CD4-positive, alpha-beta T cell treated with Interleukin-12 subunit alpha and Interleukin-12 subunit beta, for 1 hour (primary cell): ENCODE measurements around the gene KPNA4.
A peak's percentile ranks its signal among the peaks of the same experiment; 100 is the strongest.
"Not testable (repeated sequence)": the region's sequence is repeated elsewhere in the genome, so short reads cannot be mapped to it uniquely, and the experiment has no call there.

ENCODE experiments used
- DNase-seq: peaks from one replicate; pipeline ENCODE4 v3.0.0-alpha.2; 2020

The KPNA4 gene

DNA sequence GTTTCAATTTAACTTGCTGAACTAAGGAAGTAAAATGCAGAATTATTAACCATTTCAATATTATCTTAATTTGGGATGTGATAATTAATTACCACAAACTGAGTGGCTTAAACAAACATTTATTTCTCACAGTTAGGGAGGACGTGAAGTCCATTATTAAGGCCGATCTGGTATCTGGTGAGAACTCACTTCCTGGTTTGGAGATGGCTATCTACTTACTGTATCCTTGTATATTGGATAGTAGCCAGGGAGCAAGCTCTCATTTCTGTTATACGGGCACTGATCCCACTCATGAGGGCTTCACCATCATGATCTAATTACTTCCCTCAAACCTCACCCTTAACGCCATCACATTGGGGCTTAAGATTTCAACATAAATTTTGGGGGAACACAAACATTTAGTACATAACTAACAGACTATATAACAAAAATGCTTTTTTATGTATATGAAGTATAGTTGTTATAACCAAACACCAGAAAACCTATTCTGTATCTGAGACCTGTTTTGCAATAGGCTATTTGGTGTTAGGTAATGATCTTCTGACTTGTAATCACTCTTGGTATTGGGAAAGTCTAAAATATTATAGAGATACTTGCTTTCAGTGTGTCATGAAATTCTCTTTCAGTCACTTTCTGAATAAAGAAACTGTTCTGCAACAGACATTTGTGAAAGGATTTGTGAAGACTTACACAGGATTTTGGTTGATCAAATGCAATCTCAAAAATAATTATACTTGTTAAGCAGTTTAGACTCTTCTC, 4.7 kb upstream of the KPNA4 start:
- DNase-seq, result no peak

DNA sequence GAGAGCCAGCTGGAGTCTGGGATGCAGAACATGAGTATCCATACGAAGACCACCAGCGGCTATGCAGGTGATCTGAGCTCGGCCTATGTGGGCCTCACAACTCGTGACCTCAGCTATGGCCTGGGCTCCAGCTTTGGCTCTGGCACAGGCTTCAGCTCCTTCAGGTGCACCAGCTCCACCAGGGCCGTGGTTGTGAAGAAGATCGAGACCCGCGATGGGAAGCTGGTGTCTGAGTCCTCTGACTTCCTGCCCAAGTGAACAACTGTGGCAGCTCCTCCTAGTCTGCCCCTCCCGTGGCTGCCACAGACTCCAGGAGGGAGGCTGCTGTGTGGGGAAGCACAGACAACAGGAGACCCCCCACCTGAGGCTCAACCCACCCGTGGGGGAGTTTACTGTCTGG, 3.6 kb upstream of the KPNA4 start:
- no peak for DNase-seq

DNA sequence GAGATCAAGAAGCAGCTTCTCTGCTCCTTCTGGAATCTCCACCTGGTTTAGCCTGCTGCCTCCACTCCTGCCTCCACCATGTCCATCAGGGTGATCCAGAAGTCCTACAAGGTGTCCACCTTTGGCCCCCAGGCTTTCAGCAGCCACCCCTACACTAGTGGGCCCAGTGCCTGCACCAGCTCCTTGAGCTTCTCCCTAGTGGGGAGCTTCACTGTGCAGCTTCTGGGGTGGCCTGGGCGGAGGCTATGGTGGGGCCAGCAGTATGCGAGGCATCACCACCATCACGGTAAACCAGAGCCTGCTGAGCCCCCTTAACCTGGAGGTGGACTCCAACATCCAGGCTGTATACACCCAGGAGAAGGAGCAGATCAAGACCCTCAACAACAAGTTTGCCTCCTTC, 2.4 kb upstream of the KPNA4 start:
- DNase-seq, result no peak

DNA sequence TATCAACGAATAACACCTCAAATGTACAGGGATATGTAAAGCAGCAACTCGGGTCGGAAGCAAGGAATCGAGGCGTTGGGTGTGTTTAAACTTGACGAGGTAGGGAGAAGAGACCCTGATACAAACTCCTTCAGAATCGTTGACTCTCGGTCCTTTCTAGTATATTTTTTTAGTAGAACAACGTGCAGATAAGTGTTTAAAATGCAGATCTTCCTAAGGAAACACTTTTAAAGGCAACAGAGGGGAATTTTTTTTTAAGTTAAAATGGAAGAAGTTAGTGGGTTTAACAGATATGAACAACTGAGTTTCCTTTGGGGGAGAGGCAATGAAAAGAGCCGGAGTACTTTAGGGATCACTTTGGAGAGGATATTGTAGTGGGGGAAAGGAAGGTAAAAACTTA, 1.1 kb upstream of the KPNA4 start:
- DNase-seq, result no peak

DNA sequence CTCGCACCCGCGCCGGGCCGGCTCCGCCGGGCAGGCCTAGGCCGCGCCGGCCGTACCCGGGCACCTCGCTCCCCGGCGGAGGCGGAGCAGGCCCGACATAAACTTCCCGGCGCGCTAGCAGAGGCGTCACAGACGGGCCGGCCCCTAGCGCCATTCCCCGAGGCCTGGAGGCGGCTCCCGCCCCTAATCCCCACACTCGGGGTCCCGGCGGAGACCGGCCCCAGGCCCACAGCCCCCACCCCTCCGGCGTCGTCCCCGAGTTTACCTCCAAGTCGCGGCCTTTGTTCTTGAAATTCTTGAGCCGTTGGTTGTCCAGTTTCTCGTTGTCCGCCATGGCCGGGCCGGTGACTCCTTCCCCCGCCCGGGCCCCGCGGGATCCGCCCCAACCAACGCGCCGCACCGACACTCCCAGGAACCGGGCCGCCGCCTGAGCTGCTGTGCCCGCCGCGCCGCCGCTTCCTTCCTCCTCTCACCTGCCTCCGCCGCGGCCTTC, 376 bp downstream of the KPNA4 start:
- peak; percentile 68 for DNase-seq

DNA sequence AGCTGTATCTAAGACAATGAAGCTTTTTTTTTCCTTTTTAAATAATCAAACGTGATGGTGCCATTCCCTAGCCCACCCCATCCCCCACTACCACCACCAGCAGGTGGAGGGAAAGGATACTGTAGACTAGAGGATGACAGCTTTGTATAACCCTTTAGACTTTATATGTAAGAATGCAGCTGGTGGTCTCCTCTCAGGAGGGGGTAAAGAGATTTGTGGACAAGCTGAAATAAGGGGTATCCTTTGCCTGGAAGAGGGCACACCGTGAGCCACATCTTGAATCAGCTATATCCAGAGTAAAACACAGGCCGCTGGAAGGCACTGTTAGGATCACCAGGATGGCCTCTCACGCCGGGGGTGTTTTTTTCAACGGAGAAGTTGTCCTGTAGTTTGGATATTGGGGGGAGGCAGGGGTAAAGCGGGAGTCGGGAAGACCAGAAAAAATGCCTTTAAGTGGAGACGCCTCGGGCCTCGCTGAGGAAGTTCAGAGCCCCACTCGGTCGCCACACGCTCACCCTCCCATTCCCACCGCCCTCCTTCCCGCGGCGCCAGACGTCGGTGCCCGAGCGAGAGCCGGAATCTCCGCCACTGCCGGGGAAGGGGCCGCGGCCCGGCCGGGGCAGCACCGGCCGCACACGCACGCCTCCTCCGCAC, 986 bp downstream of the KPNA4 start:
- peak; percentile 7 for DNase-seq

DNA sequence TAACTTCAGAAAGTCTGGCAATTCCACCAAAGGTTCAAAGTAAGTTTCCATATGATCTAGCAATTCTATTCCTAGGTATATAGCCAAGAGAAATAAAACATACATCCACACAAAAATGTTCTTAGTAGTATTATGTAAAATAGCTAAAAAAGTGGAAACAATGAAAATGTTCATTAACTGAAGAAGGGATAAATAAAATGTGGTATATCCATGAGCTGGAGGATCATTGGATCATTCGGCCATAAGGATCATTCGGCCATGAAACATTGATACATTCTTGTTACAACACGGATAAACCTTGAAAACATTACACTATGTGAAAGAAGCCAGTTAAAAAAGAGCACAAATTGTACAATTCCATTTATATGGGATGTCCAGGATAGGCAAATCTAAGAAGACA, 2.4 kb downstream of the KPNA4 start:
- no peak for DNase-seq

DNA sequence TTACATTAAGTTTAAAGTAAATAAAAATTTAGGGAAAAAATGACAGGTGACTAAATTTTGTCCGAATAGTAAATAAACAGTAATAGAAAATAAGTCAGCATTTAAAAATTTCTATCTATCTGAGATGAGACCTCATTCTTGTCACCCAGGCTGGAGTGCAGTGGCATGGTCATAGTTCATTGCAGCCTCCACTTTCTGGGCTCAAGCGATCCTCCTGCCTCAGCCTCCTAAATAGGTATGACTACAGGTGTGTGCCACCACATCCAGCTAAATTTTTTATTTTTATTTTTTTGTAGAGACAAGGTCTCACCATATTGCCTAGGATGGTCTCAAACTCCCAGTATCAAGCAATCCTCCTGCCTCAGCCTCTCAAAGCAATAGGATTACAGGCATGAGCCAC, 7.8 kb downstream of the KPNA4 start:
- no peak for DNase-seq

DNA sequence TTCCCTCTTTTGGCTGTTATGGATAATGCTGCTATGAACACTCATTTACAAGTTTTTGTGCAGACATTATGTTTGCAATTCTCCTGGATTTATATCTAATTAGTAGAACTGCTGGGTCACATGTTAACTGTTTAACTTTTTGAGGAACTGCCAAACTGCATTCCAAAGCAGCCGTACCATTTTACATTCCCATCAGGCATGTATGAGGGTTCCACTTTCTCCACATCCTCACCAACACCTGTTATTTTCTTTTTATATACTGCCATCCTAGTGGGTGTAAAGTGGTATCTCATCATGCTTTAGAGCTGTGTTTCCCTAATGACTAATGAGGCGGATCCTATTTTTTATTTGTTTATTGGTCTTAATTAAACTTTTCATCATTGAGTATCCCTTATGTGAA, 9.2 kb downstream of the KPNA4 start:
- no peak for DNase-seq

DNA sequence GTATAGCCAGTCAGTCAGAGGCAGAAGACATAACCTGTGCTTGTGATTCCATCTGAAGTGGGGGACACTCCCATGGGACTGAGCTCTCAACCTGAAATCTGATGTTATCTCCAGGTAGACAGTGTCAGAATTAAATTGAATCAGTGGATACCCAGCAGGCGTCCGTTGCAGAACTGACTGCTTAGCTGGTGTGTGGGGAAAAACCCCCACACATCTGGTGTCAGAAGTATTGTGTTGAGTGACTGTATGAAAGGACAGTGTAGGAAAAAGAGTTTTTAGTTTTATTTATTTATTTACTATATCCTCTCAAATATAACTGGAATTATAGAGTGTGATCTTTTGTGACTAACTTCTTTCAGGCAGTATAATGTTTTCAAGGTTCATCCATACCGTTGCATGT, 10.4 kb downstream of the KPNA4 start:
- DNase-seq, result no peak

DNA sequence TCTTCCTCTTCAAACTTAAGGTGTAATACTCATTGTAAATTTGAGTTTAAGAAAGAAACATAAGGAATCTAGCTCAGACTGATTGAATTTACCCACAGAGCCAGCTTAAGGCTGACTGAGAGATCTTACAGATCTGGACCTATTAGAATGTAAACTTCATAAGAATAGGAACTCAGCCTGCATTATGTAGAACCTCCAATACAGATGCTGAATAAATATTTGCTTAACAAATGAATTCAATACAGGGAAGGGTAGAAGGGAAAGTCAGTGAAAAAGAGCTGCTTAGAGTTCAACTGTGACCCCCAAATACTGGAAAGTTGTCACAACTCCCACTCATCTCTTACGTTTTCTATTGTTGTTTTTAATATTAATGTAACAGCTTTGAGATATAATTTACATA, 11.5 kb downstream of the KPNA4 start:
- DNase-seq, result no peak

DNA sequence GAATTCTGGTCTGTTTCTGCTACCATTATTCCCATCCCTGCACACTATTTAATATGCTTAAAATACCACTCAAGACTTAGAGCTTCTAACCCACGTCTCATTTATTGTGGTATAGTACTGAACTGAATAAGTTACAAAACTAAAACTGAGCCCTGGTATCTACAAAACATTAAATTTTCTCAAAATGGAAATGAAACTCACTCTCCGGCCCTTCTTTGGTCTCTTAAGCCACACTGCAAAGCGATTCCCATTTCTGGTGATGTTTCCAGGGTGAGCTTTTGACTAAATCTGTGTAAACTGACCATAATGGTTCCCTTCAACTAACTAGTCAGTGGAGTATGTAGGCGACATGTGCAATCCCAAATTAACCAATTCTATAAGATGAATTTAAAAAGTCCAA, 18.6 kb downstream of the KPNA4 start:
- DNase-seq, result no peak

DNA sequence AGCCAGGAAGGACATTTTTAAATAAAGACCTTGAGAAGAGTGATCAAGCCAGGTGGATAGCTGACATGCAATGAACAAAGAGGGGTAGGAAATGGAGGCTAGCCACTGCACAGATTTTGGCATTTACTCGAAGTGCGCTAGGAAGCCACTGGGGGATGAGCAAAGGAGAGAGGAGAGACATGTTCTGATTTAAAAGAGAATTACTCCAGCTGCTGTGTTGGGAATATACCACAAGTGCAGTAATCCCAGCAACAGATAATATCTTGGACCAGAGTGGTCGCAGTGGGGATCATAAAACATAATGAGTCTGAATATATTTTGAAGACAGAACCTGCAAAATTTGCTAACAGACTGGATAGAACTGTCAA, 19.9 kb downstream of the KPNA4 start:
- no peak for DNase-seq

DNA sequence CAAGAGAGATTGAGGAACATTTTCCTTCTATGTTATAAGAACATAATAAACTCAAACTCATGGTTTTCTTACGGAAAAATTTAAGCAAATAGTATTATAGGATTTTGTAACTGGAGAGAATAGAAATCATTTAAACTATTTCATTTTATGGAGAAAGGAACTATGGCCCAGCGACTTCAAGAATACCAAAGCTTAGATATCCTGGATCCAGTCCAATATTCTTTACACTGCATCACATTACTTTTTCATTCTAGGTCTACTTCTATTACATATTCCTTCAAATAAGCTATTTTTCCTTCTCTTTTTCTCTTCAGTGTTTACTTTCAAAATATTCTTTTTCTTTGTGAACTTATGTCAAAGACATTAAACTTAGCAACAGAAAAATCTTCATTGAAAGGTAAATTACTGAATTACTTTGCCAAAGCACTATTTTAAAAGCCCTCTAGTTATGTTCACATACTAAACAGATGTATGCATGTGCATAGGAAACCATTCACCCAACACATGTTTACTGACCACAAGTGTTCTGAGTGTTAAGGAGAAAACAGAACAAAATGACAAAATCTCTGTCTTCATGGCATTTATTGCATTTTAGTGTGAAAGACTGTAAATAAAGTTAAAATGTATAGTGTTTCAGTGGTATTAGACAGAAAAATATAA, 20.4 kb downstream of the KPNA4 start:
- no peak for DNase-seq

DNA sequence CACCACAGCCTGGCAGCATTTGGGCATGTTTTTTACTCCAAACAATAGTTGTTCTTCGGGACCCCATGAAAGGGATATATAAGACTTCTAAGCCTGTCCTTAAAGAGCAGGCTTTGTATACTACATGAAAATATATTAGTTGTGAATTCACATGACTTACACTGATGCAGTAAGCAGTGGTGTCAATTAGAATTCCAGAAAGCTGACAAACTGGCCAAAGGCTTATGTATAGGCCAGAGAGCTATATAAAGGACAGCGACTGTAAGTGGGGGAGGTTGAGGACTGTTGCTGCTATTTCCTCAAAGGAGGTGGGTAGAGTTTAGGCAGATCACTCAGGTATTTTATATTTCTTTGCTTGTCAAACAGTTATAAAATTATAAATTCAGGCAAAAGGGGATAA, 24.8 kb downstream of the KPNA4 start:
- DNase-seq, result no peak

DNA sequence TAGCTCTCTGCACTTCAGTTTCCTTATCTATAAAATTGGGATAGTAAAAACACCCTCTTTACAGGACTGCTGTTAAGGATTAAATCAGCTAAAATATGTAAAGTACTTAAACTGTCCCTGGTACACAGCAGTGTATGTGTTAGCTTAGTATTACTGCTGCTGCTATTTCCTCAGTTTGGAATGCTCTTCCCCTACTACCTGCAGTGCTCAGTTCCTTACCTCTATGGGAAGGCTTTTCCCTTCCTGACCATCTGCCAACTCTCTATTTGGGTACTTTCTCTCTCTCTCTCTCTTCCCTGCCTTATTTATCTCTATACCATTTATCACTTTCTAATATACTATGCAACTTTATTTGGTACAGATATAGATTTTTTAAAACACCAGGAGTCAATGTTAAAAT, 26.5 kb downstream of the KPNA4 start:
- DNase-seq, result no peak

DNA sequence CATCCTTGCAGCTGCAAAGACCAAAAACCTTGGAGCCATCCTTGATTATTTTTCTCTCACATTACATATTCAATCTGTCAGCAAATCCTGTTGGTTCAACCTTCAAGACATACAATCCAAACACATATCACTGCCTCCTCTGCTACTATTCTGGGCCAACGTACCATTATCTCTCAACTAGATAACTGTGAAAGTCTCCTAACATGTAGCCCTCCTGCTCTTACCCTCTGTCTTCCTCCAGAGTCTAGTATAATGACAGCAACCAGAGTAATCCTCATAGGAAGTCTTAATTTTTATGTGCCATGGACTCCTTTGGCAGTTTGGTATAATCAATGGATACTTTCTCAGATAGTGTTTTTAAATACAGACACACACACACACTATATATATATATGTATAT, 27.6 kb downstream of the KPNA4 start:
- DNase-seq, result no peak

DNA sequence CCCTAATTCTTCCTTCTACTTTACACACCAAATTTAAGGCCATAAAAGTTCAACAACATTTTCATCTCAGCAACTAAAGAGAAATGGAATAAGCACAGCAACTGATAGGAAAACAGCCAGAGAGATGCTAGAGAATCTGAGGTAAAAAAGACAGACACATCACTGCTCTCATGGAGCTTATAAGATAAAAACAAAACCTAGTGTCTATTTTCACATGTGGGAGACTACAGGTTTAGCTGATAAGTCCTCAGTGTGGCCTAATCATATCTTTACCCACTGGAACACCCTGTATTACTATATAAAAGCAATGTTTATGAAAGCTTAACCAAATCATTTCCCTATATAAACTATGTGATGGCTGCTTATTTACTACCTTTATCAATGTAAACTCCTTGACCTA, 33.0 kb downstream of the KPNA4 start:
- no peak for DNase-seq

DNA sequence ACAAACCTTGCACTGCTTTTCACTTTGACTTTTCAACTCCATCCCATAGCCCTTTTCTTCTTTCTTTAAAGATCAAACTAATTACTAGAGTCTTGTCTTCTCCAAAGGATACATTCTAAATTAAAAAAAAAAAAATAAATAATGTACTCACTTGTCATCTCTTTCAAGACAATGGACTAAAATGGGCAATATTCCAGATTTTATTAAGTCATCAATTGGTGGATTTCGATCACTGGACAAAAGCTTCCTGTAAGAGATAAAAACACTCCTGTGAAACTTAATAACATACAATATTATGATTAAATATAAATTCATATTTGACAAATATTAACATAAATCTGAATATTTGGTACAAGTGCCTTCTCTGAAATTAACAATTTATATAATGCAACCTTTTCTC, 34.1 kb downstream of the KPNA4 start:
- no peak for DNase-seq

DNA sequence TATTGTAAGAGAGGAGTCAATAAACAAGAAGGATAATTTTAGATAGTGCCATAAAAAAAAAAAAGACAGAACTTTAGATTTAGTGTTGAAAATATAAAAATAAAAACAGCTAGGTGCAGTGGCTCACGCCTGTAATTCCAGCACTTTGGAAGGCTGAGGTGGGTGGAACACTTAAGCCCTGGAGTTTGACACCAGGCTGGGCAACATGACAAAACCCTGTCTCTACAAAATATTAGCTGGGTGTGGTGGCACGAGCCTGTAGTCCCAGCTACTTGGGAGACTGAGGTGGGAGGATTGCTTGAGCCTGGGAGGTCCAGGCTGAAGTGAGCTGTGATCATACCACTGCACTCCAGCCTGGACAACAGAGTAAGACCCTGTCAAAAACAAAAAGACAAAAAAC, 49.0 kb downstream of the KPNA4 start:
- DNase-seq, result not testable (repeated sequence)

DNA sequence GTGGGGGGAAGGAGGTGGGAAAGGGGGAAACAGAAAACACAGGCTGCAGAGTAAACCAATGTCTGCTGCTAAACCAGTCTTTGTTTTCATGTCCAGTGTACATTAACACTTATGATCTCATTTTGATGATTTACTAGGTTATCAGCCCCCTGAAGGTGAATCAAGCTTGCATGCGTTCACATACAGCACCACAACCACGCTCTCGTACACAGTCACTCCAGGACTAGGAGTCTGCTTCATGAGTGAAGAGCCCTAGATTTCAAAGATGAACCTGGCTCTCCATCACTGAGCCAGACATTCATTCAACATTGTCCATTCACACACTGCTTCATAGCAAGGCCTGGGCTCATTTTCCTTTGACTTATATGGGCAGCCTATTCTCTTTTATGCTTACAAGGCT, 64.0 kb downstream of the KPNA4 start:
- DNase-seq, result no peak

DNA sequence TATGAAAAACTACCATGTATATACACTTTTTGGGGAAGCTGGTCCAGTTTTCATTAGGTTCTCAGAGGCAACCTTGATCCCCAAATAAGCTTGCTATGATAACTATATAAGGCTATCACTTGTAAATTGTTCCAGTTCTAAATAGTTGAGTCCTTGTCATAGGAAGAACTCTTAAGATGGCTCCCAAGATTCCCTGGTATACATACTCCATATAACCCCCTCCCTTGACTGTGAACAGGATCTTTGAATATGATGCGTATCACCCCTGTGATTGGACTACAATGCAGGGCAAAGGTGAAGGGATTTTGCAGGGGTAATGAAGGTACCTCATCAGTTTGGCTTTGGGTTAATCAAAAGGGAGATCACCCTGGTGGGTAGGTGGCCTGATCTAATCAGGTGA, 67.2 kb downstream of the KPNA4 start:
- no peak for DNase-seq

DNA sequence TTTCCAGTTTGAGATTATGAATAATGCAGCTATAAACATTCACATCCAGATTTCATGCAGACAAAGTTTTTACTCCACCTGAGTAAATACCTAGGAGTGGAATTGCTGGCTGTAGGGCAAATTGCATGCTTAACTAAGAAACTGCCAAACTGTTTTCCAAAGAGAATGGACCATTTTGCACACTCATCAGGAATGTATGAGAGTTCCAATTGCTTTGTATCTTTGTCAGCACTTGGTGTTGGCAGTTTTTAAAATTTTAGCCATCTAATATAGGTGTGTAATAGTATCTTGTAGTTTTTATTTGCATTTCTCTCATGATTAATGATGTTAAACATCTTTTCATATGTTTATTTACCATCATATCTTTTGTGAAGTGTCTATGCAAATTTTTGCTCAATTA, 75.2 kb downstream of the KPNA4 start:
- DNase-seq, result no peak

DNA sequence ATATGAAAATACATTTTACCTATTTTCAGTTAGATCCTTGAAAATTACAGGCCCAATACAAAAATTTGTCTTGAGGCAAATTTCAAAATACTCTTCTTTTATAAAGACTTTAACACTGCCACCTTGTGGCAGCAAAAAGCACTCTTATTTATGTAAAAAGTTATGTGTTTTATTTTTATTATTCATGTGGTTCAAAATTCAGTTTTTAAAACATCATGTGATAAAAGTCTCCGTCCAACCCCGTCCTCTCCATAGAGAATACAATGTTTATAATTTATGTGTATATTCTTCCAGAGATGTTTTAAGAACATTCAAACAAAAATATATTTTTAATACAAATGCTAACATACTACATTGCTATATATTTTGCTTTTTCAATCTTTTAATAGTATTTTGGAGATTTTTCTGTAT, 78.9 kb downstream of the KPNA4 start:
- peak; percentile 32 for DNase-seq
